Neural progenitor cell (in vitro differentiated cells): ENCODE measurements around the gene NFRKB. TPM values are rescaled to one million over a fixed set of nuclear protein-coding genes. Genes with fewer than 3 reads are reported as not detected.

Experiments
- DNase-seq: peaks from one replicate; pipeline ENCODE4 v3.0.0-alpha.2; 2016; ENCODE audit warnings: low spot score
- H2AFZ ChIP-seq: fragments of 200-600 bp; sonication (generic); replicated peaks from 2 replicates; pipeline ENCODE4 v1.6.1; 2016; ENCODE audit warnings: antibody characterized with exemption
- H3F3A ChIP-seq: fragments of 200-600 bp; sonication (generic); 2 replicates; pipeline ENCODE4 v1.6.1; 2016; ENCODE audit warnings: antibody characterized with exemption, low read depth
- H3K27ac ChIP-seq: fragments of 200-600 bp; sonication (generic); 2 replicates; pipeline ENCODE4 v1.5.1; 2016; ENCODE audit warnings: mild to moderate bottlenecking
- H3K27me3 ChIP-seq: fragments of 200-600 bp; sonication (generic); 2 replicates; pipeline ENCODE4 v1.6.1; 2016; ENCODE audit warnings: mild to moderate bottlenecking, moderate library complexity
- H3K36me3 ChIP-seq: fragments of 200-600 bp; sonication (generic); 2 replicates; pipeline ENCODE4 v1.5.1; 2016
- H3K4me1 ChIP-seq: fragments of 200-600 bp; sonication (generic); 2 replicates; pipeline ENCODE4 v1.6.1; 2016; ENCODE audit warnings: mixed run types
- H3K4me2 ChIP-seq: fragments of 200-600 bp; sonication (generic); 2 replicates; pipeline ENCODE4 v1.6.1; 2016
- H3K4me3 ChIP-seq: fragments of 200-600 bp; sonication (generic); 2 replicates; pipeline ENCODE4 v1.5.1; 2016
- H3K79me2 ChIP-seq: fragments of 200-600 bp; sonication (generic); 2 replicates; pipeline ENCODE4 v1.6.1; 2016; ENCODE audit warnings: low read depth
- H3K9ac ChIP-seq: fragments of 200-600 bp; sonication (generic); 2 replicates; pipeline ENCODE4 v1.6.1; 2016
- H3K9me3 ChIP-seq: fragments of 200-600 bp; sonication (generic); 2 replicates; pipeline ENCODE4 v1.5.1; 2016; ENCODE audit warnings: low read depth
- H4K20me1 ChIP-seq: fragments of 200-600 bp; sonication (generic); 2 replicates; pipeline ENCODE4 v1.6.1; 2016; ENCODE audit warnings: low read depth
- H3K27ac Mint-ChIP-seq: 3 replicates; pipeline ENCODE4 v1.8.0; 2021; ENCODE audit warnings: mixed read lengths
- H3K27me3 Mint-ChIP-seq: 2 replicates; pipeline ENCODE4 v1.8.0; 2022; ENCODE audit warnings: low read depth, mild to moderate bottlenecking, inconsistent platforms, moderate library complexity, mixed read lengths; ENCODE audit not compliant: insufficient read depth
- H3K36me3 Mint-ChIP-seq: 3 replicates; pipeline ENCODE4 v1.8.0; 2021; ENCODE audit warnings: mixed read lengths
- H3K4me1 Mint-ChIP-seq: 3 replicates; pipeline ENCODE4 v1.8.0; 2021; ENCODE audit warnings: mixed read lengths
- H3K4me3 Mint-ChIP-seq: 3 replicates; pipeline ENCODE4 v1.8.0; 2021; ENCODE audit warnings: mild to moderate bottlenecking, moderate library complexity, mixed read lengths
- H3K9me3 Mint-ChIP-seq: 3 replicates; pipeline ENCODE4 v1.8.0; 2020; ENCODE audit warnings: mixed read lengths
- CTCF ChIP-seq: fragments of 200-600 bp; sonication (generic); IDR thresholded peaks from 2 replicates; pipeline ENCODE4 v1.5.1; 2017; ENCODE audit warnings: antibody characterized with exemption, mild to moderate bottlenecking
- EZH2 ChIP-seq: fragments of 200-600 bp; sonication (generic); IDR thresholded peaks from 2 replicates; pipeline ENCODE4 v1.6.1; 2017; ENCODE audit warnings: antibody characterized with exemption, mild to moderate bottlenecking, moderate library complexity
- EZH2phosphoT487 ChIP-seq: fragments of 200-600 bp; sonication (generic); IDR thresholded peaks from 2 replicates; pipeline ENCODE4 v1.6.1; 2017; ENCODE audit warnings: antibody characterized with exemption
- total RNA-seq: library from RNA; depleted of rRNA; stranded (reverse); fragments of >200 nt; gene quantifications from 2 replicates; pipeline ENCODE4 v1.2.3, GENCODE V29; 2015; ENCODE audit warnings: low replicate concordance

The NFRKB gene
- total RNA-seq, 1 donor from 2014 or later = 33.5 TPM

GRCh38 chr11:129935723-129936122, 40.3 kb upstream of the NFRKB start:
- Histone ChIP-seq H3K9ac (no peak overlapping the region), H3K9me3 (no peaks in the 10 kb centered on the region), H4K20me1 (no peaks in the 10 kb centered on the region), H3K79me2 (no peaks in the 10 kb centered on the region), H3K4me3 (no peak overlapping the region), H3K36me3 (peaks cover under 1% of the 10 kb centered on the region), H3K27me3 (no peaks in the 10 kb centered on the region), H3F3A (no peaks in the 10 kb centered on the region), H3K4me2 (no peak overlapping the region), H3K4me1 (peaks cover 4% of the 10 kb centered on the region), H2AFZ (no peak overlapping the region), H3K27ac (no peak overlapping the region)
- Mint-ChIP-seq H3K4me3 (no peak overlapping the region), H3K27me3 (no peaks in the 10 kb centered on the region), H3K4me1 (peaks cover 16% of the 10 kb centered on the region), H3K9me3 (no peaks in the 10 kb centered on the region), H3K36me3 (peaks cover 22% of the 10 kb centered on the region), H3K27ac (no peak overlapping the region)
- TF ChIP-seq EZH2phosphoT487 (no peak), EZH2 (no peak), CTCF (no peak)
- no peak for DNase-seq

- H3K4me3 ChIP-seq = no peak overlapping the region
- TF ChIP-seq EZH2 (no peak), EZH2phosphoT487 (no peak), CTCF (no peak)
- H3K9me3 Mint-ChIP-seq = no peaks in the 10 kb centered on the region
- no peak for DNase-seq
- no peaks in the 10 kb centered on the region for H3K9me3 ChIP-seq
- no peak overlapping the region for H3K4me2 ChIP-seq
- H3K27me3 Mint-ChIP-seq = no peaks in the 10 kb centered on the region
- no peak overlapping the region for H3K9ac ChIP-seq
- H3K27ac Mint-ChIP-seq = no peak overlapping the region
- H3K27ac ChIP-seq = no peak overlapping the region
- H3K4me1 Mint-ChIP-seq = peaks cover 16% of the 10 kb centered on the region
- H3K4me3 Mint-ChIP-seq = no peak overlapping the region
- H3K36me3 Mint-ChIP-seq = peaks cover 22% of the 10 kb centered on the region
- no peaks in the 10 kb centered on the region for H3F3A ChIP-seq
- H3K27me3 ChIP-seq = no peaks in the 10 kb centered on the region
- no peaks in the 10 kb centered on the region for H4K20me1 ChIP-seq
- no peaks in the 10 kb centered on the region for H3K36me3 ChIP-seq
- no peaks in the 10 kb centered on the region for H3K79me2 ChIP-seq
- H2AFZ ChIP-seq = no peak overlapping the region
- H3K4me1 ChIP-seq = peaks cover 4% of the 10 kb centered on the region
Measured at GRCh38 chr11:129933891-129934290, 38.5 kb upstream of the NFRKB start.

GRCh38 chr11:129933262-129933661, 37.9 kb upstream of the NFRKB start:
- no peaks in the 10 kb centered on the region for H3K36me3 ChIP-seq
- H4K20me1 ChIP-seq = no peaks in the 10 kb centered on the region
- H3K79me2 ChIP-seq = no peaks in the 10 kb centered on the region
- H3K4me1 ChIP-seq = peaks cover under 1% of the 10 kb centered on the region
- Mint-ChIP-seq H3K4me3 (no peak overlapping the region), H3K9me3 (no peaks in the 10 kb centered on the region), H3K36me3 (peaks cover 23% of the 10 kb centered on the region), H3K4me1 (peaks cover 13% of the 10 kb centered on the region), H3K27me3 (no peaks in the 10 kb centered on the region), H3K27ac (no peak overlapping the region)
- no peak for DNase-seq
- TF ChIP-seq CTCF (no peak), EZH2phosphoT487 (no peak), EZH2 (no peak)
- H3K9me3 ChIP-seq = no peaks in the 10 kb centered on the region
- no peak overlapping the region for H2AFZ ChIP-seq
- no peak overlapping the region for H3K27ac ChIP-seq
- H3K4me3 ChIP-seq = no peak overlapping the region
- H3K4me2 ChIP-seq = no peak overlapping the region
- no peak overlapping the region for H3K9ac ChIP-seq
- H3F3A ChIP-seq = no peaks in the 10 kb centered on the region
- H3K27me3 ChIP-seq = no peaks in the 10 kb centered on the region
